Activated CD4-positive, alpha-beta T cell treated with anti-CD3 and anti-CD28 coated beads, Interleukin-2, amount 50 U/mL, for 4 hours (primary cell): Measurements from ENCODE around the gene KAZN.
"Not testable (repeated sequence)": the region's sequence is repeated elsewhere in the genome, so short reads cannot be mapped to it uniquely, and the experiment has no call there.

ENCODE experiments used
- DNase-seq, 2 experiments: peaks; one replicate each; pipeline ENCODE4 v3.0.0-alpha.2; 2020

The KAZN gene

DNA sequence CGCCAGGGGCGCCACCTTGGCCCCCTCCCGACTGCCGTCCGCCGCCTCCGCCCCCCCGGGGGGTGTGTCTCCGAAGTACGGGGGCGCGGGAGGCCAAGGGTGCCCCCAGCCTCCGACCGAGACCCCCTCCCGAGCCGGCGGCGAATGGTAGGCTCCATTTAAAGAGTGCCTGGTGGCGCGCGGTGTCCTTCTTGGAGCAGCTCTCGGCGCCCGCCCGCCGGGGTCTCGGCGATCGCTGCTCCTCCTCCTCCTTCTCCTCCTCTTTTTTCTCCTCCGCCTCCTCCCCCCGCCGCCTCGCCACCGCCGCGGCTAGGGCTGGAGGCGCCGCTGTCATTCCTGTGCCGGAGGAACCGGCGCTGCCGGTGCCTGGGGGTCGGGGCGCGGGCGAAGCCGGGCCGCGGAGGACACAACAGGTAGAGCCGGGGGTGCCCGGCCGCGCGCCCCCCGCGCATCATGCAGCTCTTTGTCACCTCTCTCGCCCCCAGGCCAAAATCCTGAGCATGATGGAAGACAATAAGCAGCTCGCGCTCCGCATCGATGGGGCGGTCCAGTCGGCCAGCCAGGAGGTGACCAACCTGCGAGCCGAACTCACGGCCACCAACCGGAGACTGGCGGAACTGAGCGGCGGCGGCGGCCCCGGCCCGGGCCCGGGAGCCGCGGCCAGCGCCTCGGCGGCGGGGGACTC lies at the start of gene KAZN:
Gene KAZN (plus strand): TSS at position 188 of the 685 bp plus-strand sequence.
- no peak for DNase-seq

DNA sequence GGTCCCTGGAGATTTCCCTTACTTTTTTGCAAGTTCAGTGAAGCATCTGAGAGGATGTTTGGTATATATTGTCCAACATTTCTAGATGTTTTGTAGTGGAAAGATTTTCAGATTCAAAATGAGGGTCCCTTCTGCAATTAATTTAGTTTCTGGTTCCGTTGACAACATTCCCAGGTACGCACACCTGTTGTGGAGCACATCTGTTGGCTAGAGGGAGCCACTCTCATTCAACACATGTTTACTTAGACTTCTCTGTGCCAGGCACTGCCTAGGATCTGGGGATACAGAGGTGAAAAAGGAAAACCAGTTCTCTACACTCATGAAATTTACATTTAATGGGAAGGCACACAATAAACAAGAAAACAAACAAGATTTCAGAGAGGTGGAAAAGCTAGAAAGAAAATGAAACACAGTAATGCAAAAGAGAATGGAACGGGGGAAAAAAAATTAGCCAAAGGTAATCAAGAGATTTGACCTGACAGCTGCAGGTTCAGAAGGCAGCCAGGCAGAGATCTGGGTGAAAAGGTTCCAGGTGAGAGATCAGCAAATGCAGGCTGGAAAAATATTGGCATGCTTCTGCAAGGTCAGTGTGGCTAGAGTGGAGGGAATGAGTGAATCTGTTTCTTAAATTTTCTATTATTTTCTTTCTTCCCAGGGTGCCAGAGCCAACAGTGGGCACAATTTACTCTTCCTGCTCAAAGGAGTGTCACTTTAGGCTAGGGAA lies 48.4 kb upstream of the KAZN start:
- no peak for DNase-seq

DNA sequence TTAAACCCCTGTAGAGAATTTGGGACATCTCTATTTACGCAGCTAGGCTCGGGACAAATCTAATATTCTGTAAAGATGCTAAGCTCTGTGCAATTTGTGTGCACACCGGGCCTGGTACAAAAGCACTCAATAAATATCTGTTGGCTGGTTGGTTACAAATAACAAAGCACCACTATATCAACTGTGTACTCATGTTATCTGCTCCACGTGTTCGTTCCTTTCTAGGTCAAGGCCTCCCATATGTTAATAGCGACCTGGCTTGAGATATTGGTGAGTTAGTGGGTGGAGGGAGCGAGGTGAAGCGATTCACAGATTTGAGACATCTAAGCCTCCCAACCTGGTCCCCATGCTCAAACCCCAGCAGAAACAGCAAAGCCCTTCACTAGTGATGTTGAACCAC lies 47.1 kb upstream of the KAZN start:
- DNase-seq = no peak

DNA sequence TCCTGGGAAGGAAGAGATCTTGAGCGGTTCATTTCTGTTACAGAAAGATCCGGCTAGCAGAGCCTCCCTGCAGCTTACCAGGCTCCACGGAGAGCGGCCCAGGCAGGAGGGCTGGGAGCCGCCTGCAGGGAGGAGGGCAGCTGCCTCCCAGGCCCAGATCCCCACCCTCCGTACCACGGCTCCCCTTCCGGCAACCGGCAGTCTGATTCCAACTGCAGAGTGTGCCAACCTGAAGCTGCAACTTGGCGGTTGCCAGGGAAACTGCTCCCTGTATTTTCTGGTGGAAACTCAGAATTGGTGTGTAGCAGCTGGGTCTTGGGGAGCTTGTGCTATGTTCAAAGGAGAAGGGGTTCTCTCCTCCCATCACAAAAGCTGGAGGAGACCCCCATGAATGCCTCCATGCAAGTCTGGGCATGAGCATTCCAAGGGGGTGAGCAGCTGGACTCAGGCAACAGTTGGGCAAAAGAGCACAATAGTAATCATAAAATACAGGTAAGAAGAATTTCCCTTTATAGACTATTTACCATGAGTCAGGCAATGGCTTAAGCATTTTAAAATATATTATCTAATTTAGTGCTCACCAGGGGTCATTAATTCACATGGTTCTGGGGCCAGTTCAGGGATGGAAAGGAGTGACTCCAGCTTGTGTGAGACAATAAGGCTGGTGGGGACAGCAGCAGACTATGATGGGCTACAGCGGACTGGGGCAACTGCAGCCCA lies 46.1 kb upstream of the KAZN start:
- no peak for DNase-seq

DNA sequence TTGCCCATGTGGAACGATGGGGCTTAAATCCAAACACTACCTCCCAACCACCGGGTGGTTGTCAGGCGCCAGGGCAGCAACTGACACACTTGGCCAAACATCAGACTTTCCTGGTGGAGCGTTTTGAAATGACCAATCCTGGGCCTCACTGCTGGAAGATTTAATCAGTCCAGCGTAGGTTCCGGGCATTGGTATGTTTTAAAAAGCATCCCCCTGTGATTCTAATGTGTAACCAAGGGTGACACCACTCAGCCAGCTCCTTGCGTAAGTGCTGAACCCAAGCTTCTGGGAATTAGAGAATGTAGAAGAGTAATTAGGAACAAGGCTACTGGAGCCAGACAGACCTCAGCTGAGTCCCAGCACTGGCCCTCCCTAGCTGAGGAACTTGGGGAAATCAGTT lies 44.8 kb upstream of the KAZN start:
- no peak for DNase-seq

DNA sequence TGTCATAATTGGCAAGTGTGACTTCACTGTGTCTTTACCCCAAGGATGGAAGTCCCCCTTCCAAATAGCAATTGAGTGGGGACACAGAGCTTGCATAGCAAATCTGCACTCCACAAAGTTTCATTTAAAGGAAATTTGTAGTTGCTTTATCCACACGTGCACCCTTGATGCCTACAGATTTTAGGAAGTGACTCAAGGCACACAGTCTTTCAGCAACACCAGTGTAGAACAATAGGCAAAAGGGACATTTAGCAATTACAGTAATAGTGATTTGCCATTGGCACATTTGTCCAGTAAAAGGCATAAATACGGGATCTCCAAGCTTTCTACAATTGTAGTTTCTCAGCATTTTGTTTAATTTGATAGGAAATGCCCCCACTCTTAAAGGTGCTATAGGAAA lies 43.4 kb upstream of the KAZN start:
- DNase-seq = no peak

DNA sequence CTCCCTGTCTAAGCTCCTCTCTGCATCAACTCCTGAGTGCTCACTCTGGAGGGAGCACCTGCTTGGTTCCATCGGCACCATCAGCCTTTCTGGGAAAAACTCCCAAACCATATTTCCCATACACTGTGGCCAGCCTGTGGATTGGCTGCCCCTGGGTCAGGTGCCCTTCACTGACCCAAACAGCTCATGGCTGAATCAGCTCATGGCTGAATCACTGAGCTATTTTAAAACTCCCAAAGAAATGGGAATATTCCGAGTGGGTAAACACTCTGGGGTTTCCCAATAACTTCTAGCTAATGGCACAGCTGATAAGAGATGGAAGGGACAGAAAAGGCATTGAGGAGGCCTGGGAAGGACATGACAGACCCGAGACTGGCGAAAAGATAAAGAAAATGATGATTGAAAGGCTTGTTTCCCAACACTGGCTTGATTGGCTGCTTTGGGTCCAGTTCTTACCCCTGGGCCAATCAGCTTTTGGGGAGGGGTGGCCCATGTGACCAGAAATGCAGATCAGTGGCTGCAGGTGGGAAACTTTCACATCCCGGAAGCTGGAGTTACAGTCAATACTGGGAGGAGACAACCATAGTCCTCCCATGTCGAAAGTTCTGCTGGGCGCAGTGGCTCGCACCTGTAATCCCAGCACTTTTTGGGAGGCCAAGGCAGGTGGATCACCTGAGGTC lies 37.3 kb upstream of the KAZN start:
- no peak for DNase-seq

DNA sequence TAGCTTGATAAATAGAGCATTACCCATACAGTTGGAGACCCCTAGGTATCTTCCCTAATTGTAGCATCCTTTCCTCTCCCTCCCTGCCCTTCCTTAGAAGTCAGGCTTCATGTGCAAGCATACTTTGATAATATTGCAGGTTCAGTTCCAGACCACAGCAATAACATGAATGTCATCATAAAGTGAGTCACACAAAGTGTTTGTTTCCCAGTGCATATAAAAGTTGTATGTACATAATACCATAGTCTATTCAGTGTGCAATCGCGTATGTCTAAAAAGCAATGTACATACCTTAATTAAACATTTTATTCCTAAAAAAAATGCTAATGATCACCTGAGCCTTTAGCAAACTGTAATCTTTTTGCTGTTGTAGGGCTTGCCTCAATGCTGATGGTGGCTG lies 33.4 kb upstream of the KAZN start:
- no peak for DNase-seq

DNA sequence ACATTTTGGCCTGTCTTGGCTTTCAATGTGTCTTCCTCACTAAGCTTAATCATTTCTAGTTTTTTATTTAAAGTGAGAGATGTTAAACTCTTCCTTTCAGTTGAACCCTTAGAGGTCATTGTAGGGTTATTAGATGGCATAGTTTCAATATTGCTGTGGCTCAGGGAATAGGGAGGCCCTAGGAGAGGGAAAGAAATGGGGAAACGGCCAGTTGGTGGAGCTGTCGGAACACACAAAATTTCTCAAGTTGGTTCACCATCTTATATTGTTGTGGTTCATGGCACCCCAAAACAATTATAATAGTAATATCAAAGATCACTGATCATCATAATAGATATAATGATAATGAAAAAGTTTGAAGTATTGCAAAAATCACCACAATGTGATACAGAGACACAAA lies 31.4 kb upstream of the KAZN start:
- no peak for DNase-seq

DNA sequence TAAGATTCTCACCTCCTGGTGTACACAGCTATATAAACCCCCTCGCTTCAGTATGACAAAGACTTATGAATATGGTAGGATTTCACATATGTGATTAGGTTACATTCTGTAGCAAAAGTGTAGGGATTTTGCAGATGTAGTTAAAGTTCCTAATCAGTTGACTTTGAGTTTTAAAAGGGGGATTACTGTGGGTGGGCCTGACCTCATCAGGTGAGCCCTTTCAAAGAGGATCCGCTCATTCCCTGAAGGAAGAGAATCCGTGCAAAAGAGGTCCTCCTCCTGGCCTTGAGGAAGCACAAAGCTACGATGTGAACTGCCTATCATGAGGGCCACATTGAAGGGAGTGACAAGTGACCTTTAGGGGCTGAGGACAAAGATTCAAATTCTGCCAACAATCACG lies 30.6 kb upstream of the KAZN start:
- no peak for DNase-seq

DNA sequence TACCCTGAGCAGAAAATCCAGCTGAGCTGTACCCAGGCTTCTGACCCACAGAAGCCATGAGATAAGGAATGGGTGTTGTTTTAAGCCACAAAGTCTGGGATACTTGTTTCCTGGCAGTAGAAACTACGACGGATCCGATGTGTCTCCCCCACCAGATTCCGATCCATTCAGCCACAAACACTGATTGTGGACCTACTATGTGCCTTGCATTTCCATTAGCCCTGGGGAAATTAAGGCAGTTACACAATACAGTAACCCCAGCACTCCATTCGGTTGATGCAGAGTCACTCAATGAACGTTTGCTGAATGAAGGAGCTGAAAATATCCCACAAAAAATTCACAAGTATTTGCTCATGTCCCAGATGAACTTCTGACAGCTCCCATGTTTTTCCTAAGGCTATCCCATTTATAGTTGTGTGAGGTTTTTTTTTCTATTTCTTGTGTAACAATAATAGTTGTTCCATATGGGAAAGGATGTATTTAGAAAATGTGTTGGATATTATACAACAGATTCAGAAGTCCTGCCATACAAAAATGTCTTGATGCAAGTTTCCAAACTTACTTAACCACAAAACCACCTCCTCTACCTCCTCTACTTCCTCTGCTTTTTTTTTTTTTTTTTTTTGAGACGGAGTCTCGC lies 29.6 kb upstream of the KAZN start:
- DNase-seq = no peak

DNA sequence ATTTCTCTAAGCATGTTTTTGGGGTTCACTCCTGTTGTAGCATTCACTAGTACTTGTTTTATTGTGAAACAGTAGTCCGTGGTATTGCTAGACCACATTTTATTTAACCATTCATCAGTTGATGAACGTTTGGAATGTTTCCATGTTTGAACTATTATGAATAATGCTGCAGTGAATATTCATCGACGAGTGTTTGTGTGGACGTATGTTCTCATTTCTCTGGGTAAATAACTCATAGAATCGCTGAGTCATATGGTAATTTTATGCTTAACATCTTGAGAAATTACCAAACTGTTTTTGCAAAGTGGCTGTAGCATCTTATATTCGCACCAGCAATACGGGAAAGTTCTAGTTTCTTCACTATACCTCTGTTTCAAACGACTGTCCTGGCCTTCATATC lies 28.0 kb upstream of the KAZN start:
- no peak for DNase-seq

DNA sequence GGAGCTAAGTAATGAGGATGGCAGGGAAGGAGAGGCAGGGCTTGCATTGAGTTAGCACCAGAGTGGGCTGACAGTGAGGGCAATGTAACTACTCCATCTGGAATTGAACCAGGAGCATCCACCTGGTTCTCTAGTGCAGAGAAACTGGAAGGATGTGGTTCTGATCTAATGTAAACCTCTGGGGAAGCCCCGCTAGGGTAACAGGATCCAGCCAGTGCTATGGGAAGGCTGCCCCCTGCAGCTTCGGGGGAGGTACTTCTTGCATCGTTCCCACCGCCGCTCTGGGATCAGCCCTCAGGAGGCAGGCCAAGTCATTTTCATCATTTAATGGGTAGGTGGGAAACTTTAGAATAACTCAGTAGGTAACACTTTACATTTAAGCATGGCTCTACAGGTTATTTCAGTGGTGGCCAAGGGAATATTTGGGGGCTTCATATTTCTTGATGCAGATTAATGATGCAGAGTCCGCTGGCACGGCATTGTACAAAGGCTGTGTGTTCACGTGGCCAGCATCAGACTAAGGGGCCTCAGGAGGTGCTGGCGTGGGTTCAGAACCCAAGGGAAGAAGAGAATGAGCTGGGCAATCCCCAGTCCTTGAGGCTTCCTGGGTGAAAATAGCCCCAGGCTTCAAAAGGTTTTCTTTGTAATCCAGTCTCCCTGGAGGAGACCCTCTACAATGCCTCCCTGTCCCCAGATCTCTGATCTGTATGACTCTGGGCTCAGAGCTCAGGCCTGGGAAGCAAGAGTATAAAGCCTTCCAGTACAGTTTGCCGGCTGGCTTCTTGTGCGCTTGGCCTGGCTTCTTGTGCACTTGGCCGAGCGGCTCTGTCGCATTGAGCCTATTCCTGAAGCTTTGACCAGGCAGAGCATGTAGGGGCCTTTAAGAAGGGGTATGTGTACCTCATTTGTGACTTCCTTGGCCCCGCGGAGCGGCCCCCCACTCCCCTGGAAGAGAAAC lies 26.4 kb upstream of the KAZN start:
- no peak for DNase-seq

DNA sequence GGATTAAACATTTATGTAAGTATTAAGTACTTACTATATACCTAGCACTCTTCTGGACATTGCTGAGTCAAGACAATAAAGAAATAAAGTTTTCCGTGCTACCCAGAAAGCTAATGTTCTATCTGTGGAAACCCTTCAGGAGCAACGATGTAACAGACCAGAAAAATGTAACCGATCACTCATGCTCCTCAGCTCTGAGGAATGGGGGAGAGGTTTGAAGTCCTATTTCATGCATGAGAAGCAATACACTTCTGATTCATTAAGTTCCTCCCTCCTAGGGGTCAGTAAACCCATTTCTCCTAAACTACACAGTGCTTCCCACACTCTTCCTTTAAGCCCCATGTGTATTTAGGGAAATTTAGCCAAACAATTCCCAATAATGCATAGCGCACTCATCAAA lies 25.6 kb upstream of the KAZN start:
- no peak for DNase-seq

DNA sequence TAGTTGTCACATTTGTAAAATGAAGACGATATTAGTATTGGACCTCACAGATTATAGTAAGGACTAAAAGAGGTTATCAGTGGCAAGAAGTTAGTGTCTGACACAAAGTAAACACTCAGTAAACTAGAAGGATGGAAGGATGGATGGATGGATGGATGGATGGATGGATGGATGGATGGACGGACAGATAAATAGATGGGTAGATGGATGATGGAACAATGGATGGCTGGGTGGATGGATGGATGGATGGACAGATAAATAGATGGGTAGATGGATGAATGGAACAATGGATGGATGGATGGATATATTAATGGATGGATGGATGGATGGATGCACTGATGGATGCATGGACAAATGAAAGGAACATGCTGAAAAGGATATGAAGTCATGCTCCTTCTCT lies 22.3 kb upstream of the KAZN start:
- no peak for DNase-seq

DNA sequence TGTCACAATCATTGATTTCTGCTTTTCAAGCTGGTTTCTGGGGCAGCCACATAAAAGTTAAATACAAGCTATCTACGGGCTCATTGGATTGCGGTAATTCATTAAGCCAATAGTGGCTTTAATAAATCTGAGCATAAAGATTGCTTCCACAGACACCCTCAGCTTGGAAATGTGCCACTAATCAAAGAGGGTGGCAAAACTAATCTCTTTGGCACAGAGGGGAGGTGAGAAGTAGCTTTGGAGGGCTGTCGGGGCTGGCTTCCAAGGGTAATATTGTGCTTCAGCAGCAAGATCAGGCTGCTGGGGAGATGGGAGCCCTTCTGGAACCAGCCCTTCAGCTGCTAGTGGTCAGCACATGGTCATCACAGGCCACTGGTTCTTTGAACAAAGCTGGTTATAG lies 21.2 kb upstream of the KAZN start:
- DNase-seq = no peak

DNA sequence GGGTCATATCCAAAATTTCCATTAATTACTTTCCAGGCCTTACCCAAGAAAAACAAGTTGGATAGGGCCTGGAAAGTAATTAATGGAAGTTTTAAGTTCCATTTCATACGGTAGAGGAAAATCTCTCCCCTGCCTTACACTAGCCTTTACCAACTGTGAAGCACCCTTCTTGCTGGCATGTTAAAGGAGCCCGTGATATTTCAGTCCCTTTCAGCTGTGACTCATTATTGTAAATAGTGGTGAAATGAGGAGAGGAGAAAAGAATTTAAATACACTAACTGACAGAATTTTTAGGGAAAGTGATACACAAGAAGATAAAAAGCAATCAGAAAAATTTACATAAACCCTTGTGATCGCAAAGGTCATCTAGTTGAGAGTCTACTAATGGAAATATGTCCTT lies 20.3 kb upstream of the KAZN start:
- no peak for DNase-seq

DNA sequence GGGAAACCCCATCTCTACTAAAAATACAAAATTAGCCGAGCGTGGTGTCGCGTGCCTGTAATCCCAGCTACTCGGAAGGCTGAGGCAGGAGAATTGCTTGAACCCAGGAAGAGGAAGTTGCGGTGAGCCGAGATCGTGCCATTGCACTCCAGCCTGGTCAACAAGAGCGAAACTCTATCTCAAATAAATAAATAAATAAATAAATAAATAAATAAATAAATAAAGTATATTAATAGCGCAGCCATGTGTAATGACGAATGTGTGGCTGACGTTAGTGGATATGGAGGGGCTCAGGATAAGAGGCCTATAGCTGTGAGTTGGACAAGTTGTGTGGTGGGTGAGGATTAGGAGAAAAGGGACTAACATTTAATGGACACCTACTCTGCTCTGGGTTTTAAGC lies 18.2 kb upstream of the KAZN start:
- not testable (repeated sequence) for DNase-seq

DNA sequence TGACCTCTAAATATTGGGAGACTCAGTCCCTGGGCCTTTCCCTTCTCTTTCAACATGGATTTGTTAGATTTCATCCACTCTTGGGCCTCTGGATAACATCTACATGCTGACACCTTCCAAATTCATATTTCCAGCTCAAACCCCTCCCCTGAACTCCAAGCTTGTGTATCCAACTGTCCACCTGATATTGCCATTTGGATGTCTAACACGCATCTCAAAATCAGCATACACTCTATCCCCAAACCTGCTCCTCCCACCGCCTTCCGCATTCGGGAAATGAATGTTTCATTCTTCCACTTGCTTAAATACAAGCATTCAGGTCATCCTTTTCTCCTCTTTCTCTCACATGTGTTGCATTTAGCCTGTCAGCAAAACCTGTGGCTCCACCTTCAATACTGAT lies 17.5 kb upstream of the KAZN start:
- DNase-seq = no peak

DNA sequence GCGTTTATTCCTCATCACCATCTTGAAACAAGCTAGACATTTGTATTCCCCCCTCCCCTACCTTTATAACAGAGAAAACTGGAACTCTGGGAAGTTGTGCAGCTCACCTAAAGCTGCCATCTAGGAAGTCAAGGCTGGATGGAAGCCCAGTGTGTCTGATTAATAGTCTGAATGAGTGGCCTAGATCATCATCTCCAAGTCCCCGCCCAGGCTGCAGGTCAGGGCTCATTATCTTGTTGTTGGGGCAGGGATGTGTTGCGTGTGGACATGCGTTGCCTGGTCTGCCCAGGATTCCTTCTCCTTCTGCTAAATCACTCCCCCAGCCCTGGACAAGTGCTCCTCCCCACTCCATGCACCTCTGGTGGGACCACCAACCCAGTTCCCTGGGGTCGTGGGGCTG lies 14.7 kb upstream of the KAZN start:
- no peak for DNase-seq

DNA sequence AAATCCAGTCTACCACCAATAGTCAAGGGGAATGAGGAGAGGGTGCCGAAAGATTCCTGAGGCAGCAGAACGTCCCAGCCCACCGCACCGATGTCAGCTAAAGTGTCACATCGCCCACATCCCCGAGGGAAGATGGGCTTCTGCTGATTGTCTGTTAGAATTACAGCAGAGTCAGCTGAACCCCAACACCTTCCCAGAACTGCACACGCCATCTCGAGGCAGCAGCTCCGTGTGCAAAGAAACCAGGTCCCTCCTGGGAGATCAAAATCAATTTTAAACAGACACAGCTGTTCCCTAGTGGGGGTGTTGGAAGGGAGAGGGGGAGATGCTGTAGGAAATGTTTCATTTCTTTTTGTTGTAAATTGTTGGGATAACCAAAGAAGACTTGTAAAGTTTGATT lies 12.8 kb upstream of the KAZN start:
- no peak for DNase-seq
